22Rv1 (cell line): Measurements from ENCODE around the gene RFTN1.

Source experiments
- H3K27ac ChIP-seq: fragments of 450-650 bp; 2 replicates; pipeline ENCODE4 v1.5.1; 2017
- ZFX ChIP-seq: fragments of 450-650 bp; IDR thresholded peaks from 2 replicates; pipeline ENCODE4 v1.6.1; 2017; ENCODE audit warnings: antibody characterized with exemption, borderline replicate concordance
- TF ChIP-seq, protein P1 (sequence below): fragments of 450-650 bp; IDR thresholded peaks from 2 replicates; pipeline ENCODE4 v1.5.1; 2017; ENCODE audit warnings: mild to moderate bottlenecking

Gene RFTN1

DNA sequence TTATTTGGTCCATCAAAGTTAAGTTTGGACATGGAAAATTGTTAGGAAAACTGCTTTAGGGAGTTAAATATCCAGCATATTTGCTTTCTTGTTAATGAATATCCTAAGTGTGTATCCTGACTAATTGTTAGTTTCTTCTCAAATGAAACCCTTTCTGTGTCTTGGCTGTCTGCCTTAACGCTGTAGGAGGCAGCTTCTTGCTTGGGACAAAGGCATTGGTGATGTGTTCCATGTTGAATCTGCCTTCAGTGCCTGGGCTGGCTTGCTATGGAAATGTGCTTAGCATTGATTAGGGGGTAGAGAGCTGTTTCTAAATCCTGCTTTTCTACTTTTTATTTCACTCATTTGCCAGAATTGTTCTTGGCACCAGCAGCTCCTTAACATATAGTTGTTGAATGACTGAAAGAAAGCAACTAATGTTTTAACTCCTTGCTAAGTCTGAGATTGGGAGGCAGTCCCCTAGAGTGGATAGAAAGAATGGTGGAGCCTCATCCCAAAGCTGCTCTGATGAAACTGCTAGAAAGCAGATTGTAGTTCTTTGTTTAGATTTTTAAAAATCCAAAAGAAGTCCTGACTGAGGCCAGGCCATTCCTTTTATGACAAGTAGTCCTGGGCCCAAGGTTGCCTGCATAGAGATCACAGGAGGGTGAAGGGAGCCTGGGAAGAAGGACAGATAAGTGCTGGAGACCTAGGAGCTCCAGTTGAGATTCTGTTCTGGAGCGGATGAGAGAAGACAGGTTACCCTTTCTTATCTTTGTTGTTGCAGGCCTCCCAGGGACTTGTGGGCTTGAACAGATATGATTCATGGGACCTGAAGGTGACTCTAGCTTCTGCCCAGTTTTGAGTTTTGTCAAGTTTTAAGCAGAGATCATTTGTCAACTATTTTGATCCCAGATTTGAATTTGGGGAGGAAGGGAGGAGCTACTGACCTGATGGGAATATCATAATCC, 209.2 kb downstream of the RFTN1 start:
- TF ChIP-seq, protein P1, sequence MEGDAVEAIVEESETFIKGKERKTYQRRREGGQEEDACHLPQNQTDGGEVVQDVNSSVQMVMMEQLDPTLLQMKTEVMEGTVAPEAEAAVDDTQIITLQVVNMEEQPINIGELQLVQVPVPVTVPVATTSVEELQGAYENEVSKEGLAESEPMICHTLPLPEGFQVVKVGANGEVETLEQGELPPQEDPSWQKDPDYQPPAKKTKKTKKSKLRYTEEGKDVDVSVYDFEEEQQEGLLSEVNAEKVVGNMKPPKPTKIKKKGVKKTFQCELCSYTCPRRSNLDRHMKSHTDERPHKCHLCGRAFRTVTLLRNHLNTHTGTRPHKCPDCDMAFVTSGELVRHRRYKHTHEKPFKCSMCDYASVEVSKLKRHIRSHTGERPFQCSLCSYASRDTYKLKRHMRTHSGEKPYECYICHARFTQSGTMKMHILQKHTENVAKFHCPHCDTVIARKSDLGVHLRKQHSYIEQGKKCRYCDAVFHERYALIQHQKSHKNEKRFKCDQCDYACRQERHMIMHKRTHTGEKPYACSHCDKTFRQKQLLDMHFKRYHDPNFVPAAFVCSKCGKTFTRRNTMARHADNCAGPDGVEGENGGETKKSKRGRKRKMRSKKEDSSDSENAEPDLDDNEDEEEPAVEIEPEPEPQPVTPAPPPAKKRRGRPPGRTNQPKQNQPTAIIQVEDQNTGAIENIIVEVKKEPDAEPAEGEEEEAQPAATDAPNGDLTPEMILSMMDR, result no peak
- TF ChIP-seq ZFX, result no peak
- H3K27ac ChIP-seq, result no peak overlapping the region

DNA sequence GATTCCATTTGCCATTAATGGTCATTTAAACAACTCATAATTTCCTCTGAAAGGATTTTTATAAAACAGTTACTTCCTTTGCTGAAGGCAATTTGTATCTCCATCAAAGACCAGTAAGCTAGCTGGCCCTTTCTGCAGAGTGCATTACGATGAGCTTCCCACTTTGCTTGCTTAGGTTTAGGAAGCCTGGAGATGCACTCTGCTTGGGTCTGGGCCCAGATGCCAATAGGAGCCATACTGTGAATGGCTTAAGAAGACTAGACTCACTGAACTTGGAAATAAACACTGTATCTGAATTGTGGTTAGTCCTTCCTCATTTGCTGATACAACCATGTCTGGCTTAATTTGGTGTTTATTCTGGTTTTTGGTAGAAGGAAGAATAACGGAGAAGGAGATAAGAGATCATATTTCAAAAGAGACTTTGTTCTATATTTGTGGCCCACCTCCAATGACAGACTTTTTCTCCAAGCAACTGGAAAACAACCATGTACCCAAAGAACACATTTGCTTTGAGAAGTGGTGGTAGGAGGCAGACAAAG, 210.4 kb downstream of the RFTN1 start:
- no peak overlapping the region for H3K27ac ChIP-seq
- TF ChIP-seq ZFX, result no peak
- TF ChIP-seq, protein P1, result no peak

DNA sequence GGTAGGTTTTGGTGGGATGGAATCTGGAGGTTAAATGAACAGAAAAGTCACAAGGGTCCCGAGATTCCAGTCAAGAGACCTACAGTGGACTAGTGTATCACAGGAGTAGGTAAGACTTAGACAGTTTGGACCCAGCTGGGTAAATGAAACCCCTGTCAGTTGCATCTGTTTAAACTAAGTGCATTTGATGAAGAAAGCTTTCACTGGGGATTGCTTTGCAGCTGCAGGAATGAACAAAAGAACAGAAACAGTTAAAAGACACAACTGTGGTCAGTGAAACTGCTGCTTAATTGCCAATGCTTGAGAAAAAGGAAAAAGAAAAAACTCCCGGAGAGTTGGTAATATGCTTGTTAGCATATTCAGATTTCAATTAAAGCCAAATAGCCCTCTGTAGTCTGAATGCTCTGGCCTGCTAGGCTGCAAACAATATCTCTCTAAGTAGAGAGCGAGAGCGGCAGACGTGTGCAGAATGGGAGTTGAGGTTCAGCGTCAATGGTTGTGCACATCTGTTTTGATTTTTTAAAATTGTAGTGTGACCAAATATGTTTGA, 211.3 kb downstream of the RFTN1 start:
- no peak for TF ChIP-seq ZFX
- TF ChIP-seq, protein P1, result no peak
- H3K27ac ChIP-seq, result no peak overlapping the region

DNA sequence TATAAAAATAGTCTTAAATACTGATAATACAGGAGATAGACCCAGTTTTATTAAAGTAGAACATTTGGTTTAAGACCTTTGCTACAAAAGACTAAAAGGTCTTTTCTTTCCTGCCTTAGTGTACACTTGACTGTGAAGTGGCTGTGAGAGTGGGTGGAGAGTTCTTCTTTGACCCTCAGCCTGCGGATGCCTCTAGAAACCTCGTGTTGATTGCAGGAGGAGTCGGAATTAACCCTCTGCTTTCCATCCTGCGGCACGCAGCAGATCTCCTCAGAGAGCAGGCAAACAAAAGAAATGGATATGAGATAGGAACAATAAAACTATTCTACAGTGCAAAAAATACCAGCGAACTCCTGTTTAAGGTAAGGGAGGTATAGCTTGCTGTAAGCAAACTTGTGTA, 212.0 kb downstream of the RFTN1 start:
- H3K27ac ChIP-seq, result no peak overlapping the region
- no peak for TF ChIP-seq ZFX
- TF ChIP-seq, protein P1, result no peak

DNA sequence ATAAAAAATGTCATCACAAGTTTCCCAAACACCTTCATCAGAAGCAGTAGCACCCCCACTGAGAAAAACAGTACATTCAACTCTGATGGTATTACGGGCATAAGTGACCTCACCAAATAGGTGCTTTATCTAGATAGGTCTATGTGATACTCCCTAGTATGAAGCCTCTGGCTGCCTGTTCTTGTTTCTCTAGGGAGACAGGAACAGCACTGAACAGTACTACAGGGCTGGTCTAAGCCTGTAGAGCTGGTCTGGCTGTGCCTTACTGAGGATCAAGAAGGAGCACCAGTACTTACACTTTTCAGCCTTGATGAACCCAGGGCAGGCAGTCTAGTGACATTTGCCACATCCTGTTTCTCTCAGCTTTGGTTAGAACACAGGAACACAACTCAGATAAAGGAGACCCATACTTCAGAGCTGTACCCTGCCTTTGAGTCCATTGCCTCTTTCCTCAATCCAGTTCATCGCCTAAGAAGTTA, 212.6 kb downstream of the RFTN1 start:
- TF ChIP-seq, protein P1, result no peak
- no peak for TF ChIP-seq ZFX
- H3K27ac ChIP-seq, result no peak overlapping the region

DNA sequence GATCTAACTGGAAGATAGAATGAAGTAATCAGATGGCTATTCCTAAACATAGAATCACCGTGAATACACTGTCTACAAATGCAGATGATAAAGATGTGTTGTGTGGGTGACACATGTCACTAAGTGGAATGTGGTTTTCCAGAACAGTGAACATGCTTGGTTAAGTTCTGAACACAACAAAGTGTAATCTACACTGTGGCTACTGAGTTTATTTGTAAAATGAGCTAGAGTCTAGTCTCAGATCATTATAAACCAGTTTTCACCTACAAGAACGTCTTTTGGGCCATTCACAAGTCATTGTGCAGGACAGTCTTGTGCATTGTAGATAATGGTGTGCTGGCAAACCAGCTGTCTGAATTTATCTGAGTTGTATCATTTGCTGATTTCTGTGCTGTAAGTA, 213.2 kb downstream of the RFTN1 start:
- no peak for TF ChIP-seq ZFX
- TF ChIP-seq, protein P1, result no peak
- no peak overlapping the region for H3K27ac ChIP-seq

DNA sequence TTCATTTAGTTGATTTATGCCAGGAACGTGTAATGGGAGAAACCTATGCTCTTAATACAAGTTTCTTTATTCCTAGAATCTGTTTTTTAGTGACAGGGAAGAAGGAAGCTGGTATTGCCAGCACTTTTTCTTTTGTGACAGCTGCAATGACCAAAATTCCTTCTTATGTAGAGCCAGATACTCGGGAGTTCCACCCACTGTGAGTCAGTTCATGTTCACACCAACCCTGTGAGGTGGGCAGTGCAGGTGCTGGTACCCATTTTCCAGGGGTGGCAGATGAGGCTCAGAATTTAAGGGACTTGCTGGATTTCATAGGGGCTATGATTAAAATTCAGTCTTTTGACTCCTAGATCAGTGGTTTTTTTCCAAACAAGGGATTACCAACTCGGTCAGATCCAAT, 213.8 kb downstream of the RFTN1 start:
- no peak overlapping the region for H3K27ac ChIP-seq
- TF ChIP-seq ZFX, result no peak
- TF ChIP-seq, protein P1, result no peak
